H9 (cell line): Measurements from ENCODE around the gene TPD52L2. TPM values are rescaled to one million over a fixed set of nuclear protein-coding genes. Genes with fewer than 3 reads are reported as not detected.

Experiments
- DNase-seq: peaks from one replicate; pipeline ENCODE4 v3.0.0-alpha.2; 2017
- H2AFZ ChIP-seq: one replicate; pipeline ENCODE4 v1.6.1; 2013; ENCODE audit warnings: mild to moderate bottlenecking, low read length, control low read depth, moderate library complexity
- H2AK5ac ChIP-seq: 2 replicates; pipeline ENCODE4 v1.6.1; 2013; ENCODE audit warnings: low read length, control low read depth, mixed read lengths; ENCODE audit not compliant: insufficient read length
- H2BK120ac ChIP-seq: one replicate; pipeline ENCODE4 v1.6.1; 2013; ENCODE audit warnings: low read depth, mild to moderate bottlenecking, low read length, control low read depth, inconsistent platforms; ENCODE audit not compliant: poor library complexity, severe bottlenecking
- H2BK12ac ChIP-seq: 2 replicates; pipeline ENCODE4 v1.6.1; 2013; ENCODE audit warnings: low read length, control low read depth, mixed read lengths, low read depth; ENCODE audit not compliant: insufficient read length
- H2BK15ac ChIP-seq: 2 replicates; pipeline ENCODE4 v1.6.1; 2013; ENCODE audit warnings: low read depth, low read length, control low read depth
- H2BK20ac ChIP-seq: one replicate; pipeline ENCODE4 v1.6.1; 2013; ENCODE audit warnings: low read depth, mild to moderate bottlenecking, low read length, control low read depth, inconsistent platforms; ENCODE audit not compliant: poor library complexity, severe bottlenecking
- H2BK5ac ChIP-seq: 2 replicates; pipeline ENCODE4 v1.6.1; 2013; ENCODE audit warnings: low read length, control low read depth, mixed read lengths; ENCODE audit not compliant: insufficient read length
- H3K14ac ChIP-seq: 2 replicates; pipeline ENCODE4 v1.6.1; 2013; ENCODE audit warnings: low read length, control low read depth; ENCODE audit not compliant: insufficient read depth
- H3K18ac ChIP-seq: 2 replicates; pipeline ENCODE4 v1.6.1; 2013; ENCODE audit warnings: low read depth, mild to moderate bottlenecking, mixed read lengths, low read length, control low read depth; ENCODE audit not compliant: insufficient read length
- H3K23ac ChIP-seq: 2 replicates; pipeline ENCODE4 v1.6.1; 2013; ENCODE audit warnings: low read length, control low read depth, mixed read lengths, low read depth; ENCODE audit not compliant: insufficient read length
- H3K23me2 ChIP-seq: 2 replicates; pipeline ENCODE4 v1.6.1; 2013; ENCODE audit warnings: low read depth, mild to moderate bottlenecking, mixed read lengths, low read length, control low read depth; ENCODE audit not compliant: insufficient read length, poor library complexity, severe bottlenecking
- H3K27ac ChIP-seq: 2 replicates; pipeline ENCODE4 v1.5.1; 2013; ENCODE audit warnings: low read length, control low read depth, mixed read lengths, low read depth; ENCODE audit not compliant: insufficient read length
- H3K27me3 ChIP-seq: 2 replicates; pipeline ENCODE4 v1.6.1; 2013; ENCODE audit warnings: low read length, control low read depth, inconsistent platforms; ENCODE audit not compliant: insufficient read depth
- H3K4ac ChIP-seq: 2 replicates; pipeline ENCODE4 v1.6.1; 2013; ENCODE audit warnings: low read depth, mild to moderate bottlenecking, control low read depth, inconsistent platforms, low read length, moderate library complexity
- H3K4me1 ChIP-seq: 2 replicates; pipeline ENCODE4 v1.6.1; 2013; ENCODE audit warnings: low read length, control low read depth, inconsistent platforms; ENCODE audit not compliant: insufficient read depth
- H3K4me2 ChIP-seq: 2 replicates; pipeline ENCODE4 v1.6.1; 2013; ENCODE audit warnings: low read length, control low read depth, mixed read lengths; ENCODE audit not compliant: insufficient read length, insufficient read depth
- H3K56ac ChIP-seq: 2 replicates; pipeline ENCODE4 v1.6.1; 2013; ENCODE audit warnings: low read depth, mild to moderate bottlenecking, mixed read lengths, low read length, control low read depth; ENCODE audit not compliant: insufficient read length
- H3K79me1 ChIP-seq: 2 replicates; pipeline ENCODE4 v1.6.1; 2013; ENCODE audit warnings: low read depth, mild to moderate bottlenecking, moderate library complexity, low read length, control low read depth, inconsistent platforms; ENCODE audit not compliant: insufficient read depth, poor library complexity, severe bottlenecking
- H3K79me2 ChIP-seq: 2 replicates; pipeline ENCODE4 v1.6.1; 2013; ENCODE audit warnings: low read length, control low read depth, inconsistent platforms; ENCODE audit not compliant: insufficient read depth
- H3K9ac ChIP-seq: 2 replicates; pipeline ENCODE4 v1.6.1; 2013; ENCODE audit warnings: low read length, control low read depth, mixed read lengths; ENCODE audit not compliant: insufficient read length; ENCODE audit errors: extremely low read depth
- H3K9me3 ChIP-seq: one replicate; pipeline ENCODE4 v1.6.1; 2013; ENCODE audit warnings: low read depth, low read length, inconsistent platforms; ENCODE audit not compliant: control insufficient read depth
- H3T11ph ChIP-seq: one replicate; pipeline ENCODE4 v1.6.1; 2013; ENCODE audit warnings: mild to moderate bottlenecking, low read length, control low read depth, inconsistent platforms
- H4K20me1 ChIP-seq: one replicate; pipeline ENCODE4 v1.6.1; 2013; ENCODE audit not compliant: control insufficient read depth, insufficient read length, insufficient read depth
- H4K5ac ChIP-seq: 2 replicates; pipeline ENCODE4 v1.6.1; 2013; ENCODE audit warnings: low read depth, mild to moderate bottlenecking, mixed read lengths, low read length, control low read depth; ENCODE audit not compliant: insufficient read length
- H4K8ac ChIP-seq: replicated peaks from 2 replicates; pipeline ENCODE4 v1.6.1; 2013; ENCODE audit warnings: low read length, control low read depth, mixed read lengths, low read depth; ENCODE audit not compliant: insufficient read length
- H4K91ac ChIP-seq: 2 replicates; pipeline ENCODE4 v1.6.1; 2013; ENCODE audit warnings: low read depth, mild to moderate bottlenecking, moderate library complexity, mixed read lengths, low read length, control low read depth; ENCODE audit not compliant: insufficient read length
- H3K27ac Mint-ChIP-seq, 3 experiments: 2 replicates in 2 of 3; 3 replicates in 1 of 3; pipeline ENCODE4 v1.8.0; 2020 to 2021; ENCODE audit warnings: mixed read lengths in 3 of 3, mild to moderate bottlenecking in 1 of 3, moderate library complexity in 1 of 3
- H3K27me3 Mint-ChIP-seq: 2 replicates; pipeline ENCODE4 v1.8.0; 2021; ENCODE audit warnings: low read depth, mild to moderate bottlenecking, moderate library complexity, mixed read lengths
- H3K36me3 Mint-ChIP-seq, 3 experiments: 2 replicates in 2 of 3; 3 replicates in 1 of 3; pipeline ENCODE4 v1.8.0; 2020 to 2021; ENCODE audit warnings: low read depth in 3 of 3, mixed read lengths in 3 of 3; ENCODE audit not compliant: insufficient read depth in 1 of 3
- H3K4me1 Mint-ChIP-seq, 2 experiments: 2 replicates each; pipeline ENCODE4 v1.8.0; 2020; ENCODE audit warnings: mixed read lengths in 2 of 2
- H3K4me3 Mint-ChIP-seq, 2 experiments: 2 replicates in 1 of 2; 3 replicates in 1 of 2; pipeline ENCODE4 v1.8.0; 2020 to 2021; ENCODE audit warnings: mild to moderate bottlenecking in 2 of 2, mixed read lengths in 2 of 2, moderate library complexity in 1 of 2
- H3K9me3 Mint-ChIP-seq, 2 experiments: 2 replicates in 1 of 2; 3 replicates in 1 of 2; pipeline ENCODE4 v1.8.0; 2020; ENCODE audit warnings: mild to moderate bottlenecking in 2 of 2, mixed read lengths in 2 of 2, moderate library complexity in 1 of 2
- WGBS: extraction: QIAGEN DNeasy Blood & Tissue Kit; methylation state at CpG from one replicate; pipeline ENCODE4 v1.1.7; 2013; ENCODE audit warnings: missing lambda C conversion rate, low lambda C conversion rate, mixed read lengths; ENCODE audit not compliant: insufficient read length; ENCODE audit errors: extremely low coverage; 5-methylcytosine and 5-hydroxymethylcytosine counted together
- total RNA-seq: library from RNA; stranded (reverse); gene quantifications from 2 replicates; pipeline ENCODE4 v1.2.1, GENCODE V29; 2021
- TF ChIP-seq, protein P1 (sequence below): fragments of 200-600 bp; sonication (generic); conservative IDR thresholded peaks from 3 replicates; pipeline ENCODE4 v1.8.0; 2021; ENCODE audit warnings: antibody characterized with exemption, mild to moderate bottlenecking

Gene TPD52L2
- total RNA-seq, 1 experiment from 2014 or later = 94.1 TPM

DNA sequence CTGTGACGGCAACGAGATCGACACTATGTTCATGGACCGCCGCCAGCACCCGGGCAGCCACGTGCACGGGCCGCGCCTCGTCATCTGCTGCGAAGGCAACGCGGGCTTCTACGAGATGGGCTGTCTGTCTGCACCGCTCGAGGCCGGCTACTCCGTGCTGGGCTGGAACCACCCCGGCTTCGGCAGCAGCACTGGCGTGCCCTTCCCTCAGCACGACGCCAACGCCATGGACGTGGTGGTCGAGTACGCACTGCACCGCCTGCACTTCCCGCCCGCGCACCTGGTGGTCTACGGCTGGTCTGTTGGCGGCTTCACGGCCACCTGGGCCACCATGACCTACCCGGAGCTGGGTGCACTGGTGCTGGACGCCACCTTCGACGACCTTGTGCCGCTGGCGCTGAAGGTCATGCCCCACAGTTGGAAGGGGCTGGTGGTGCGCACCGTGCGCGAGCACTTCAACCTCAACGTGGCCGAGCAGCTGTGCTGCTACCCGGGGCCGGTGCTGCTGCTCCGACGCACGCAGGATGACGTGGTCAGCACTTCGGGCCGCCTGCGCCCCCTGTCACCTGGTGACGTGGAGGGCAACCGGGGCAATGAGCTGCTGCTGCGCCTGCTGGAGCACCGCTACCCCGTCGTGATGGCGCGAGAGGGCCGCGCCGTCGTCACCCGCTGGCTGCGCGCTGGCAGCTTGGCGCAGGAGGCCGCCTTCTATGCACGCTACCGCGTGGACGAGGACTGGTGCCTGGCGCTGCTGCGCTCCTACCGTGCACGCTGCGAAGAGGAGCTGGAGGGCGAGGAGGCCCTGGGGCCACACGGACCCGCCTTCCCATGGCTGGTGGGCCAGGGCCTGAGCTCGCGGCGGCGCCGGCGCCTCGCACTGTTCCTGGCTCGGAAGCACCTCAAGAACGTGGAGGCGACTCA lies 2.8 kb upstream of the TPD52L2 start:
- no peak overlapping the region for H3K23ac ChIP-seq
- H4K5ac ChIP-seq = no peak overlapping the region
- peaks cover 2% of the 10 kb centered on the region; the same call in 1 of the 2 replicates for H3K79me2 ChIP-seq
- H3K18ac ChIP-seq = no peak overlapping the region
- H3K27me3 ChIP-seq = no peaks in the 10 kb centered on the region
- no peak overlapping the region for H4K8ac ChIP-seq
- Mint-ChIP-seq H3K9me3 (0 out of 5 replicates have a peak, but pooled peaks cover 0 to 2% of the 10 kb centered on the region in 2 experiments), H3K36me3 (peaks cover 0 to 14% (median 9%) of the 10 kb centered on the region in 3 experiments; a peak in 6 of 7 replicates), H3K27ac (no peak overlapping the region), H3K4me3 (no peak overlapping the region), H3K27me3 (no peaks in the 10 kb centered on the region), H3K4me1 (peaks cover 35 to 47% of the 10 kb centered on the region in 2 experiments)
- no peak overlapping the region for H3K27ac ChIP-seq
- no peak overlapping the region for H3K9ac ChIP-seq
- H3K9me3 ChIP-seq = no peaks in the 10 kb centered on the region
- DNase-seq = no peak
- H2AK5ac ChIP-seq = no peak overlapping the region
- H2AFZ ChIP-seq = no peak overlapping the region
- no peak overlapping the region for H3K14ac ChIP-seq
- no peaks in the 10 kb centered on the region for H4K20me1 ChIP-seq
- no peak overlapping the region for H3K56ac ChIP-seq
- no peaks in the 10 kb centered on the region for H3K79me1 ChIP-seq
- TF ChIP-seq, protein P1, sequence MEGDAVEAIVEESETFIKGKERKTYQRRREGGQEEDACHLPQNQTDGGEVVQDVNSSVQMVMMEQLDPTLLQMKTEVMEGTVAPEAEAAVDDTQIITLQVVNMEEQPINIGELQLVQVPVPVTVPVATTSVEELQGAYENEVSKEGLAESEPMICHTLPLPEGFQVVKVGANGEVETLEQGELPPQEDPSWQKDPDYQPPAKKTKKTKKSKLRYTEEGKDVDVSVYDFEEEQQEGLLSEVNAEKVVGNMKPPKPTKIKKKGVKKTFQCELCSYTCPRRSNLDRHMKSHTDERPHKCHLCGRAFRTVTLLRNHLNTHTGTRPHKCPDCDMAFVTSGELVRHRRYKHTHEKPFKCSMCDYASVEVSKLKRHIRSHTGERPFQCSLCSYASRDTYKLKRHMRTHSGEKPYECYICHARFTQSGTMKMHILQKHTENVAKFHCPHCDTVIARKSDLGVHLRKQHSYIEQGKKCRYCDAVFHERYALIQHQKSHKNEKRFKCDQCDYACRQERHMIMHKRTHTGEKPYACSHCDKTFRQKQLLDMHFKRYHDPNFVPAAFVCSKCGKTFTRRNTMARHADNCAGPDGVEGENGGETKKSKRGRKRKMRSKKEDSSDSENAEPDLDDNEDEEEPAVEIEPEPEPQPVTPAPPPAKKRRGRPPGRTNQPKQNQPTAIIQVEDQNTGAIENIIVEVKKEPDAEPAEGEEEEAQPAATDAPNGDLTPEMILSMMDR = no peak
- WGBS = no CpG with 5 or more reads among the region's 95 CpGs
- H3K23me2 ChIP-seq = peaks cover 3% of the 10 kb centered on the region
- no peak overlapping the region for H3K4ac ChIP-seq
- no peak overlapping the region for H2BK120ac ChIP-seq
- no peak overlapping the region for H2BK15ac ChIP-seq
- no peak overlapping the region for H2BK20ac ChIP-seq
- H2BK12ac ChIP-seq = no peak overlapping the region
- no peak overlapping the region for H2BK5ac ChIP-seq
- no peak overlapping the region for H3T11ph ChIP-seq
- H3K4me1 ChIP-seq = peaks cover 2% of the 10 kb centered on the region; the same call in 1 of the 2 replicates
- no peak overlapping the region for H4K91ac ChIP-seq
- no peak overlapping the region for H3K4me2 ChIP-seq
